HEK293 (cell line): ENCODE measurements around the gene SSTR5.

ENCODE experiments used
- ZNF138 ChIP-seq: fragments of 450-650 bp; formaldehyde crosslinking; IDR thresholded peaks from 2 replicates; pipeline ENCODE4 v1.5.1; 2016; ENCODE audit warnings: missing biosample characterization, missing genetic modification characterization, borderline replicate concordance
- ZNF274 ChIP-seq, 2 experiments: fragments of 200-500 bp in 1 of 2; fragments of 450-650 bp in 1 of 2; sonication (Bioruptor generic) in 1 of 2; formaldehyde crosslinking in 1 of 2; IDR thresholded peaks; 2 replicates each; pipeline versions ENCODE4 v1.5.1 to v1.6.1; 2014 to 2016; ENCODE audit warnings: borderline replicate concordance in 1 of 2, inconsistent platforms in 1 of 2, low read length in 1 of 2, missing biosample characterization in 1 of 2, missing genetic modification characterization in 1 of 2
- ZNF302 ChIP-seq: fragments of 450-650 bp; formaldehyde crosslinking; IDR thresholded peaks from 2 replicates; pipeline ENCODE4 v1.5.1; 2016; ENCODE audit warnings: missing biosample characterization, missing genetic modification characterization, low read depth
- ZNF433 ChIP-seq: fragments of 450-650 bp; formaldehyde crosslinking; IDR thresholded peaks from 2 replicates; pipeline ENCODE4 v1.5.1; 2016; ENCODE audit warnings: missing biosample characterization, missing genetic modification characterization, low read depth
- ZNF585B ChIP-seq: fragments of 450-650 bp; formaldehyde crosslinking; IDR thresholded peaks from 2 replicates; pipeline ENCODE4 v1.5.1; 2016; ENCODE audit warnings: missing biosample characterization, missing genetic modification characterization
- TF ChIP-seq, protein P1 (sequence below): fragments of 450-650 bp; formaldehyde crosslinking; IDR thresholded peaks from 2 replicates; pipeline ENCODE4 v1.5.1; 2016; ENCODE audit warnings: missing biosample characterization, missing genetic modification characterization

GRCh38 chr16:1030473-1030901, 42.1 kb upstream of the SSTR5 start:
- TF ChIP-seq ZNF138 (tag by site-specific recombination) (no peak), ZNF274 (IDR thresholded peaks at IDR 0.05; ENCODE audit: low read length) (no peak), ZNF274 (tag by site-specific recombination; IDR thresholded peaks at IDR 0.05; ENCODE audit: borderline replicate concordance) (no peak), ZNF302 (tag by site-specific recombination) (no peak), ZNF585B (tag by site-specific recombination) (no peak), ZNF433 (no peak)
- TF ChIP-seq, protein P1, sequence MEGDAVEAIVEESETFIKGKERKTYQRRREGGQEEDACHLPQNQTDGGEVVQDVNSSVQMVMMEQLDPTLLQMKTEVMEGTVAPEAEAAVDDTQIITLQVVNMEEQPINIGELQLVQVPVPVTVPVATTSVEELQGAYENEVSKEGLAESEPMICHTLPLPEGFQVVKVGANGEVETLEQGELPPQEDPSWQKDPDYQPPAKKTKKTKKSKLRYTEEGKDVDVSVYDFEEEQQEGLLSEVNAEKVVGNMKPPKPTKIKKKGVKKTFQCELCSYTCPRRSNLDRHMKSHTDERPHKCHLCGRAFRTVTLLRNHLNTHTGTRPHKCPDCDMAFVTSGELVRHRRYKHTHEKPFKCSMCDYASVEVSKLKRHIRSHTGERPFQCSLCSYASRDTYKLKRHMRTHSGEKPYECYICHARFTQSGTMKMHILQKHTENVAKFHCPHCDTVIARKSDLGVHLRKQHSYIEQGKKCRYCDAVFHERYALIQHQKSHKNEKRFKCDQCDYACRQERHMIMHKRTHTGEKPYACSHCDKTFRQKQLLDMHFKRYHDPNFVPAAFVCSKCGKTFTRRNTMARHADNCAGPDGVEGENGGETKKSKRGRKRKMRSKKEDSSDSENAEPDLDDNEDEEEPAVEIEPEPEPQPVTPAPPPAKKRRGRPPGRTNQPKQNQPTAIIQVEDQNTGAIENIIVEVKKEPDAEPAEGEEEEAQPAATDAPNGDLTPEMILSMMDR (tag by site-specific recombination) = no peak
